Activated T-cell treated with anti-CD3 and anti-CD28 coated beads, Interleukin-2, amount 50 U/mL, for 48 hours (primary cell): ENCODE data around the gene LST1.
A peak's percentile ranks its signal among the peaks of the same experiment; 100 is the strongest.

Experiments
- DNase-seq, 2 experiments: peaks; one replicate each; pipeline ENCODE4 v3.0.0-alpha.2; 2020

LST1 gene

GRCh38 chr6:31560697-31561058, 25.4 kb upstream of the LST1 start:
- DNase-seq = no peak

DNA sequence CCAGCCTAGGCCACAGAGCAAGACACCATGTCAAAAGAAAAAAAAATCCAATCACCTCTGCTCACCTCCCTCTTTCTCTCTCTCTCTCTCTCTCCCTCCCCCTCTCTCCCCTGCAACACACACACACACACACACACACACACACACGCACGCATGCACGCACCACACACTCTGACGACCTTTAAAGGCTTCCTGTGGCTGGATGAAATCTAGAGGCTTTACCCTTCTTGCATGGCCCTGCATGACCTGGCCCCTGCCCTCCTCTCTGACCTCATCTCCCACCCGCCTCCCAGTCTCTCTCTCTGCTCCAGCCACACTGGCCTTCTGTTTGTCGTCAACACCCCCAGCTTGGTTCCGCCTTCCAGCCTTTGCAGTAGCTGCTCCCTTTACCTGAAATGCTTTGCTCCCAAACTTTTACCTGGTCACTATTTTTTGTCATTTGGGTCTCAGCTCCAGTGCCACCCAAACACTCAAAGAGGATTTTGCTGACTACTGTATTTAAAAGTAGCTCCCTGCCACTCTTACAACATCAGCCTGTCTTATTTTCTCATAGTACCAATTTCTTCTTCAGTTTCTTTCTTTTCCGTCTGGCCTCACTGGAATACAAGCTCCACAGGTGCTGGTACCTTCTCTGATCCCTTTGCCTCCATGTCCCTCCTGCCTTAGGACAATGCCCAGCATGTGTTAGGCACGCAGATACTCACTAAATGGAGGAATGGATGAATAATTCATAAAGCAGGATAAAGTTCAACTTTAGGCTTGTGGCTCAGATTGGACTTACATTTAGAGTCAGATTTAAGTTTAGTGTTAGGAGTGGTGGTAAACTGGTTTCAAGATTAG, 18.3 kb upstream of the LST1 start:
- DNase-seq = peak in 1 of 2 experiments; percentile 50

DNA sequence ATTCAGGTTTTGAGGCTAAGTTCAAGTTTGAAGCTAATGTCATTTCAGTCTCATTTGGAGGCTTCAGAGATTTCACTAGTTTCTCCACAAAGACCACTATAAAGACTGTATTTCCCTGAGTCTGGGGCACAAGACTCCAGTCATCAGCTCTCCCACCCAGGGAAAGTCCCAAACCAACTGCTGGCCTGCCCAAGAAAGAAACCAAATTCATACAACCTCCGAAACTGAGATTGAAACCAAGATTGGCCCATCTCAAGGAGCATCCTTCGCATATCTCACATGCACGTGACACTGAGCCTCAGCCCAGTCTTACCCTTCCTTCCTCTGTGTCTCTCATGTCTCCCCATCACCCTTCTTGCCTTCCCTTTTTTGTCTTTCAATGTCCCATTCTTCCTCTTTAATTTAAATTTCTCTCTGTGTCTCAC, 17.5 kb upstream of the LST1 start:
- peak; percentile 72 to 78 for DNase-seq

DNA sequence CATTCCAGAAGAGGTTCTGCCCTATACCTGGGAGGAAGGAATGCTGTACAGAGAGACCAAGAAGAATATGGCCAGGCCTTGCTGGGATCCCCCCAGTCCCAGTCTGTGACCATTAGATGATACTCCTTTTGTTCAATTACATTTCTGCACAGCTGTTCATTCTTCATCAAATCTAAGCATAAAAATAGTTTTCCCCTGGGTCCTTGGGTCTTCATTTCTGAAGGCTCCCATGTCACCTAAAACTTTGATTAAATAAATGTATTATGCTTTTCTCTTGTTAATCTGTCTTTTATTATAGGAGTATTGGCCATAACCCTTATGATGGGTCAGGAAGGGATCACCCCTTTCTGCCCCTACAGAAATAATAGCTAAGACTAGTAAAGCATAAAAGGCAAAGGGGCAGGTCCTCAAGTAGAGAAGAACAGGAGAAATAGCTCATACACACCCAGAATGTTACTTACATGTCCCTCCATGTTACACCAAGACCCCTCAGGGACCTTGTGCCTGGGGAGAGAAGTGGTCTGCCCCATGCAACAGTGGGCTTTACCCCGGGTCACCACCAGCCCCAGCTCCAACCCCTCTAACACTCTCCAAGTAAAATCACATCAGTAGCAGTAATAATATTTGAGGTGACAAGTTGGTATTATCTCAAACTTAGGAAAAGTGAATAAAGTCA, 16.1 kb upstream of the LST1 start:
- no peak for DNase-seq

- DNase-seq = peak; percentile 90 to 92
These were observed 13.8 kb upstream of the LST1 start, which contains the start of gene LTA for GRCh38 chr6:31572041-31572911. TSS of gene LTA (plus strand) at chr6:31572289. CDS start at chr6:31572743, 454 bp downstream.

DNA sequence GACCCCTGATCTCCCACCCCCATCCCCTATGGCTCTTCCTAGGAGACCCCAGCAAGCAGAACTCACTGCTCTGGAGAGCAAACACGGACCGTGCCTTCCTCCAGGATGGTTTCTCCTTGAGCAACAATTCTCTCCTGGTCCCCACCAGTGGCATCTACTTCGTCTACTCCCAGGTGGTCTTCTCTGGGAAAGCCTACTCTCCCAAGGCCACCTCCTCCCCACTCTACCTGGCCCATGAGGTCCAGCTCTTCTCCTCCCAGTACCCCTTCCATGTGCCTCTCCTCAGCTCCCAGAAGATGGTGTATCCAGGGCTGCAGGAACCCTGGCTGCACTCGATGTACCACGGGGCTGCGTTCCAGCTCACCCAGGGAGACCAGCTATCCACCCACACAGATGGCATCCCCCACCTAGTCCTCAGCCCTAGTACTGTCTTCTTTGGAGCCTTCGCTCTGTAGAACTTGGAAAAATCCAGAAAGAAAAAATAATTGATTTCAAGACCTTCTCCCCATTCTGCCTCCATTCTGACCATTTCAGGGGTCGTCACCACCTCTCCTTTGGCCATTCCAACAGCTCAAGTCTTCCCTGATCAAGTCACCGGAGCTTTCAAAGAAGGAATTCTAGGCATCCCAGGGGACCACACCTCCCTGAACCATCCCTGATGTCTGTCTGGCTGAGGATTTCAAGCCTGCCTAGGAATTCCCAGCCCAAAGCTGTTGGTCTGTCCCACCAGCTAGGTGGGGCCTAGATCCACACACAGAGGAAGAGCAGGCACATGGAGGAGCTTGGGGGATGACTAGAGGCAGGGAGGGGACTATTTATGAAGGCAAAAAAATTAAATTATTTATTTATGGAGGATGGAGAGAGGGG, 12.6 kb upstream of the LST1 start:
- peak in 1 of 2 experiments; percentile 47 for DNase-seq

- peak; percentile 76 to 78 for DNase-seq
These were observed 11.7 kb upstream of the LST1 start for GRCh38 chr6:31574106-31575061.

DNA sequence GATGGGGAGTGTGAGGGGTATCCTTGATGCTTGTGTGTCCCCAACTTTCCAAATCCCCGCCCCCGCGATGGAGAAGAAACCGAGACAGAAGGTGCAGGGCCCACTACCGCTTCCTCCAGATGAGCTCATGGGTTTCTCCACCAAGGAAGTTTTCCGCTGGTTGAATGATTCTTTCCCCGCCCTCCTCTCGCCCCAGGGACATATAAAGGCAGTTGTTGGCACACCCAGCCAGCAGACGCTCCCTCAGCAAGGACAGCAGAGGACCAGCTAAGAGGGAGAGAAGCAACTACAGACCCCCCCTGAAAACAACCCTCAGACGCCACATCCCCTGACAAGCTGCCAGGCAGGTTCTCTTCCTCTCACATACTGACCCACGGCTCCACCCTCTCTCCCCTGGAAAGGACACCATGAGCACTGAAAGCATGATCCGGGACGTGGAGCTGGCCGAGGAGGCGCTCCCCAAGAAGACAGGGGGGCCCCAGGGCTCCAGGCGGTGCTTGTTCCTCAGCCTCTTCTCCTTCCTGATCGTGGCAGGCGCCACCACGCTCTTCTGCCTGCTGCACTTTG, 10.7 kb upstream of the LST1 start, which contains the start of gene TNF:
Gene TNF (plus strand): TSS at position 231 of the 567 bp plus-strand sequence. CDS start 177 bp downstream, at position 408.
- peak; percentile 92 to 93 for DNase-seq

- DNase-seq = peak in 1 of 2 experiments; percentile 43
These were observed 10.0 kb upstream of the LST1 start for GRCh38 chr6:31575952-31576685.

- peak; percentile 70 to 71 for DNase-seq
These were observed 9.0 kb upstream of the LST1 start for GRCh38 chr6:31576897-31577578.

GRCh38 chr6:31577579-31577966, 8.5 kb upstream of the LST1 start:
- DNase-seq = no peak

- peak in 1 of 2 experiments; percentile 61 for DNase-seq
These were observed 7.6 kb upstream of the LST1 start for GRCh38 chr6:31578184-31579118.

DNA sequence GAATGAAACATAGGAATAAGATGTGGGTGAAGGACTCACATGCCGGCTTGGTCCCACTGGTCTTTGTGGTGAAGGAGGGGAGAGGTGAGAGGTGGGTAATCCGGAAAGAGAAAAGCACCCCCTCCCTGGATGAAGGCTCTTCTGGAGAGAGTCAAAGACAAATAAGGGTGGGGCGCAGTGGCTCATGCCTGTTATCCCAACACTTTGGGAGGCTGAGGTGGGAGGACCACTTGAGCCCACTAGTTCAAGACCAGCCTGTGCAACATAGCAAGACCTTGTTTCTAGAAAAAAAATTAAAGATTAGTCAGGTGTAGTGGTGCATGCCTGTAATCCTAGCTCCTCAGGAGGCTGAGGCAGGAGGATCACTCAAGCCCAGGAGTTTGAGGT, 7.0 kb upstream of the LST1 start:
- peak in 1 of 2 experiments; percentile 64 for DNase-seq

GRCh38 chr6:31579546-31580437, 6.3 kb upstream of the LST1 start:
- peak; percentile 65 to 68 for DNase-seq

DNA sequence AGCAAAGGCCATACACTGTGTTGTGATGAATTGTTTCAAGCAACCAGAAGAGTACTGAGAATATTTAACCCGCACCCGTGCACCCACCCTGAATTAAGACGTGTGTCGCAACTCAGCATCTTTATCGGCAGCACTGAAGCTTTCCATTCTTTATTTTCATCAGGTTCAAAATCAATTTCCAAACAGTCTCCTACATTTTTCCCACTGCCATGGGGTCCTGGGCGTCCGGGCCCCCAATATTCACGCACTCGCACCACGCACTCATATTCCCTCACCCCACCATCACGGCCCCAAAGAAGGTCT, 5.7 kb upstream of the LST1 start:
- no peak for DNase-seq

DNA sequence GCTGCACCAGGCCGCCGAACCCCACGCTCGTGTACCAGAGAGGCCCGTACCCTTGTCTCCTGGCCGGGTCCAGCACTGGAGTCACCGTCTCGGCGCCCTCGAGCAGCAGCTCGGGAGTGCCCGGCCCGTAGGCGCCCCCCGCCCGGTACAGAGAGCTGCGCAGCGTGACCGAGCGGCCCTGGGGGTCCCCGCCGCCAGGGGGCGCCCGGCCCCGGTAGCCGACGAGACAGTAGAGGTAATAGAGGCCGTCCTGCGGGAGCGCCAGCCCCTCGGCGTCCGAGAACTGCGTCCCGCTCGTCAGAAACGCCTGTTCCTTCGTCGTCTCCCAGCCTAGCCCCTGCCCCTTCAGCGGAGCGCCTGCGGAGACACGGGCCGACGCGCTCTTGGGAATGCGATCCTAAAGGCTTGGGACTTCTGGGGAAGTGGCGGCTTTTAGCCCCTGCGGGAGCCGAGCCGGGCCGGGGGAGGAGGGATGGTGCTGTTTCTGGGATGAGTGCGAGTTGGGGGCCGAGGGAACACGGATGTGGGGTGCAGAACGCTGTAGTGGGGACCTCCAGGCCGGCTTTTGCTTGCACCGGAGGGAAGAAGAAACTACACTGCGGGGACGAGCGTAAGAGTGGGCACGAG, 5.2 kb upstream of the LST1 start:
- DNase-seq = peak; percentile 94 to 95
